Measurements from ENCODE around the gene TMEM141. TPM values are rescaled to one million over a fixed set of nuclear protein-coding genes. Genes with fewer than 3 reads are reported as not detected.
"Not testable (repeated sequence)": the region's sequence is repeated elsewhere in the genome, so short reads cannot be mapped to it uniquely, and the experiment has no call there.

Gene TMEM141
- total RNA-seq, 1 donor from 2014 or later: 29.2 TPM

GRCh38 chr9:136799079-136799853, 8.1 kb downstream of the TMEM141 start:
- no peak for TF ChIP-seq CTCF (IDR thresholded peaks at IDR 0.05)
- DNase-seq (ENCODE audit: extremely low spot score, unreplicated experiment): no peak
- peaks cover 19% of the 10 kb centered on the region for H3K27me3 Mint-ChIP-seq (ENCODE audit: unreplicated experiment)
- H3K9me3 Mint-ChIP-seq (ENCODE audit: unreplicated experiment): no peaks in the 10 kb centered on the region
- H3K36me3 Mint-ChIP-seq (ENCODE audit: unreplicated experiment): no peaks in the 10 kb centered on the region
- H3K4me3 Mint-ChIP-seq (ENCODE audit: unreplicated experiment): no peak overlapping the region
- H3K4me1 Mint-ChIP-seq (ENCODE audit: unreplicated experiment): peaks cover 24% of the 10 kb centered on the region
- H3K27ac Mint-ChIP-seq (ENCODE audit: unreplicated experiment): no peak overlapping the region

DNA sequence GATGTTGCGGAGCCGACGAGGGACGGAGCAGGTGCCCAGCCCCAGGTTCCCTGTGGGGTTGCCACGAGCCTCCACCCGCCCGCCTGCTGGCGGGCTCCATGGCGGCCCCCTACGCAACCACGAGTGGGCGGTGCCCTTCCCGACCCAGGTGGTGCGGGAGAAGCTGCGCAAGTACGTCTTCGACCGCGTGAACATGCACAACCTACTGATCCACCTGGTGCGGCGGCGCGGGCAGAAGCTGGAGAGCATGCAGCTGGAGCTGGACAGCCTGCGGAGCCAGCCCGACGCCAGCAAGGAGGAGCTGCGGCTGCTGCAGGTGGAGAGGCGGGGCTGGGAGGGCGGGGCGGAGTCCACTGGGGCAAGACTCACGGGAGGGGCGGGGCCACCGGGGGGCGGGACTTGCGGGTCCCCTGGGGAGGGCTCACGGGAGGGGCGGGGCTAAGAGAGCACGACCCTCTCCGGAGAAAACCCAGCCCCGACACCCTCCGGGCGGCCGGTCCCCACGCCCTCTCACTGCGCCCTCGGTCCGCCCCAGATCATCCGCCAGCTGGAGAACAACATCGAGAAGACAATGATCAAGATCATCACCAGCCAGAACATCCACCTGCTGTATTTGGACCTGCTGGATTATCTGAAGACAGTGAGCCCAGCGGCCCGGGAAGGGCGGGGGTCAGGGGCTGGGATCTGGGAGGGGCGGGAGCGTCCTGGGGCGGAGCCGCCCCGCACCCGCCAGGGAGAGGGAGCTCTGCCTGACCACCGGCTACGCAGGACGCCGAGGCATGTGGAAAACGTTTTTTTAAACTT, 8.9 kb downstream of the TMEM141 start:
- Mint-ChIP-seq H3K36me3 (ENCODE audit: unreplicated experiment) (no peaks in the 10 kb centered on the region), H3K4me1 (ENCODE audit: unreplicated experiment) (peaks cover 24% of the 10 kb centered on the region), H3K4me3 (ENCODE audit: unreplicated experiment) (peak overlapping the region; percentile 72), H3K9me3 (ENCODE audit: unreplicated experiment) (no peaks in the 10 kb centered on the region), H3K27me3 (ENCODE audit: unreplicated experiment) (peaks cover 19% of the 10 kb centered on the region), H3K27ac (ENCODE audit: unreplicated experiment) (peak overlapping the region; percentile 31)
- no peak for DNase-seq (ENCODE audit: extremely low spot score, unreplicated experiment)
- TF ChIP-seq CTCF (IDR thresholded peaks at IDR 0.05): no peak

DNA sequence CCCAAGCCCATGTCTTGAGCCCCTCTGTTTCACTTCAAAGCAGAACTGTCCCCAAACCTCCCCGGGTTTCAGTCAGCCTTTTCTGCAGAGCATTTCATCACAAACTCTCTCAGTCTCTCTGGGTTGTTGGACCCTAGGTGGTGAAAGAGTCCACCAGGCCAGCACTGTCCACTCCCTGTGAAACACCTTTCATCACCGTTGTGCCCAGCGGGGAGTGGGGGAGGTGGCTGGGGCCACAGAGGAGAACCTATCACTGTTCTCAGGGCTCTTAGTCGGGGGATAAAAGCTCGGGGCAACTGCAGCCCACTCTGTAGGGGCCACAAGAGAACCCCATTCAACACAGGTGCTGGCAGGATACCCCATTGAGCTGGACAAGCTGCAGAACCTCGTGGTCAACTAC, 11.2 kb downstream of the TMEM141 start:
- TF ChIP-seq CTCF (IDR thresholded peaks at IDR 0.05): no peak
- no peak for DNase-seq (ENCODE audit: extremely low spot score, unreplicated experiment)
- Mint-ChIP-seq H3K27ac (ENCODE audit: unreplicated experiment) (no peak overlapping the region), H3K4me3 (ENCODE audit: unreplicated experiment) (no peak overlapping the region), H3K9me3 (ENCODE audit: unreplicated experiment) (no peaks in the 10 kb centered on the region), H3K27me3 (ENCODE audit: unreplicated experiment) (peaks cover 13% of the 10 kb centered on the region), H3K36me3 (ENCODE audit: unreplicated experiment) (no peaks in the 10 kb centered on the region), H3K4me1 (ENCODE audit: unreplicated experiment) (peaks cover 21% of the 10 kb centered on the region)

- DNase-seq (ENCODE audit: extremely low spot score, unreplicated experiment); H3K9me3 Mint-ChIP-seq (ENCODE audit: unreplicated experiment); H3K36me3 Mint-ChIP-seq (ENCODE audit: unreplicated experiment); H3K4me3 Mint-ChIP-seq (ENCODE audit: unreplicated experiment); H3K27ac Mint-ChIP-seq (ENCODE audit: unreplicated experiment): not testable (repeated sequence)
- H3K27me3 Mint-ChIP-seq (ENCODE audit: unreplicated experiment): peaks cover 13% of the 10 kb centered on the region
- peaks cover 21% of the 10 kb centered on the region for H3K4me1 Mint-ChIP-seq (ENCODE audit: unreplicated experiment)
These were observed 11.9 kb downstream of the TMEM141 start for GRCh38 chr9:136803009-136803550.

DNA sequence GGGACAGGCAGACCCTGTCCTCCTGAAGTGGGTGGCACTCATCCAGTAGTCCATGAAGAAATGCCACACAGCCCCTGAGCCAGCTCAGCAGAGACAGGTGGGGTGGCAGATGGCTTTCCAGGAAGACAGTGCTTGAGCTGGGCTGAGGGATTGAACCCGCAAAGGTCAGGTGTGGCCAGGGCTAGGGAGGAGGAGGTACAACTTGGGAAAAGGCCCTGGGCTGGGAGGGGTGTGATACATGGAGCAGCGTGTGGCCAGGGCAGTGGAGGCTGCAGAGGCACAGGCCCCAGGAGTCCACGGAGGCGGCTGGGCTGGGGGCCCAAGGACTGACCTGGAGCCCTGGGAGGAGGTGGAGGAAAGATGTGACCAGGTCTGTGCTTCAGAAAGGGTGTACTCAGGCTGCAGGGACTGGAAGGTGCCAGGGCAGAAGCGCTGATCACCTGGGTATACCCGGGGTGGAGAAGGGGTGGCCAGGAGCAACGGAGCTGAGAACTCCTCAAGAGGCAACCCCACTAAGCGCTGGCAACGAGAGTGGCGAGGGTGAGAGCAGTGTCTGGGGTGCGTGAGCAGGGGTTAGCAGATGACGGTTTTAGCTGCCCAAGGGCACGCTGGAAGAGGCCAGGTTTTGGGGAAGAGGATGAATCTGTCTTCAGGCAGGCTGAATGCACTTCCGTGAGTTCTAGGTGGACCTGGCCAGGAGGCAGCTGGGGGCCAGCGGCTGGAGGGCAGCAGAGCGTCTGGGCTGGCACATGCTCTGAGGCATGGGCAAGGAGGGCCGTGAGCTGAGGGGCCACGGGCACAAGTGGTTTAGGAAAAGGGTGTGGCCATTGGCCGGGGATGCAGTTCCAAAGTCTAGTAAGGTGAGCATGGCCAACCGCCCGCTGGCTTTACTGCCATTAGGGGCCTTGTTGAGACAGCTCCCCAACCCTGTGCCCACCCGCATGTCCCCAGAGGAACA, 12.7 kb downstream of the TMEM141 start:
- H3K27me3 Mint-ChIP-seq (ENCODE audit: unreplicated experiment): peaks cover 13% of the 10 kb centered on the region
- H3K27ac Mint-ChIP-seq (ENCODE audit: unreplicated experiment): no peak overlapping the region
- TF ChIP-seq CTCF (IDR thresholded peaks at IDR 0.05): no peak
- no peak overlapping the region for H3K4me3 Mint-ChIP-seq (ENCODE audit: unreplicated experiment)
- H3K9me3 Mint-ChIP-seq (ENCODE audit: unreplicated experiment): no peaks in the 10 kb centered on the region
- peaks cover 22% of the 10 kb centered on the region for H3K4me1 Mint-ChIP-seq (ENCODE audit: unreplicated experiment)
- DNase-seq (ENCODE audit: extremely low spot score, unreplicated experiment): no peak
- no peaks in the 10 kb centered on the region for H3K36me3 Mint-ChIP-seq (ENCODE audit: unreplicated experiment)

Measured in osteocyte (in vitro differentiated cells).